Prostate gland (tissue), 2 donors: ENCODE results near the gene JSRP1.

Source experiments
- POLR2A ChIP-seq: fragments of 450-650 bp; IDR thresholded peaks from one replicate; pipeline ENCODE4 v1.6.1; 2016; ENCODE audit warnings: antibody characterized with exemption, mild to moderate bottlenecking
- POLR2AphosphoS5 ChIP-seq: sonication (generic); formaldehyde crosslinking; IDR thresholded peaks from one replicate; pipeline ENCODE4 v1.6.1; 2017; ENCODE audit warnings: antibody characterized with exemption
- TF ChIP-seq, protein P1 (sequence below), 4 experiments: fragments of 200-600 bp in 2 of 4; fragments of 450-650 bp in 2 of 4; sonication (generic) in 2 of 4; IDR thresholded peaks; 1 replicate in 3 of 4; 2 replicates in 1 of 4; pipeline ENCODE4 v1.5.1; 2016 to 2019; ENCODE audit warnings: antibody characterized with exemption in 4 of 4, mild to moderate bottlenecking in 2 of 4, moderate library complexity in 2 of 4

DNA sequence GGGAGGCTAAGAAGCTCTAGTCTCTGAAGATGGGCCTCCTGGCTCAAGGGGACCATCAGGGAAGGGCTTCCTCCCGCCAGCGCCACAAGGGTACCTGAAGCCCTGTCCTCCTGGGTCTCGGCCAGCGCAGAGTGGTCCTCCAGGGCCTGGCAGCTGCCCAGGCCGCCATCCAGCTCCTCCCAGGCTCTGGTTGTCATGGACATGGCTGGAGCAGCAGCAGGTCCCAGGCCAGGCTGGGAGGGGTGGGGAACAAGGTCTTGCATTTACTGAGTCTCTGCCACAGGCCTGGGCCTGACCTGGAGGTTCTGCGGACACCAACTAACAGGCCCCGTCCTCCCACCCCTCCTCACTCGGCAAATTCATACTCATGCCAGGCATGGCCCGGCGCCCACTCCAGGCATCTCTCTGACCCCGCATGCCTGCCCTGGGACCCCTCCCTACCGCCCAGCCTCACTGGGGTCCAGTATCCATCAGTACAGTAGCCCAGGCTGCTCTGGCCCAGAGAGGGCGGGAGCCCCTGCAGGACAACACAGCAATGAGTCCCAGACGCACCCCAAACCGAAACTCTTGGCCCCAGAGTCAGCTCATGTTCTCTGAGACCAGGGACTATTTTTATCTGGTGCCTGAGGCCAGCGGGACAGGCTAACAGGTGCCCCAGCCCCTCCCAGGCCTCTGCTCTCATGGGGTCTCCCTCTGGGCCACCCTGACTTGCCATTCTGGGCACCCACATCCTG lies 938 bp downstream of the JSRP1 start:
- TF ChIP-seq, protein P1, sequence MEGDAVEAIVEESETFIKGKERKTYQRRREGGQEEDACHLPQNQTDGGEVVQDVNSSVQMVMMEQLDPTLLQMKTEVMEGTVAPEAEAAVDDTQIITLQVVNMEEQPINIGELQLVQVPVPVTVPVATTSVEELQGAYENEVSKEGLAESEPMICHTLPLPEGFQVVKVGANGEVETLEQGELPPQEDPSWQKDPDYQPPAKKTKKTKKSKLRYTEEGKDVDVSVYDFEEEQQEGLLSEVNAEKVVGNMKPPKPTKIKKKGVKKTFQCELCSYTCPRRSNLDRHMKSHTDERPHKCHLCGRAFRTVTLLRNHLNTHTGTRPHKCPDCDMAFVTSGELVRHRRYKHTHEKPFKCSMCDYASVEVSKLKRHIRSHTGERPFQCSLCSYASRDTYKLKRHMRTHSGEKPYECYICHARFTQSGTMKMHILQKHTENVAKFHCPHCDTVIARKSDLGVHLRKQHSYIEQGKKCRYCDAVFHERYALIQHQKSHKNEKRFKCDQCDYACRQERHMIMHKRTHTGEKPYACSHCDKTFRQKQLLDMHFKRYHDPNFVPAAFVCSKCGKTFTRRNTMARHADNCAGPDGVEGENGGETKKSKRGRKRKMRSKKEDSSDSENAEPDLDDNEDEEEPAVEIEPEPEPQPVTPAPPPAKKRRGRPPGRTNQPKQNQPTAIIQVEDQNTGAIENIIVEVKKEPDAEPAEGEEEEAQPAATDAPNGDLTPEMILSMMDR (IDR thresholded peaks at IDR 0.05) = no peak
- TF ChIP-seq POLR2AphosphoS5 = no peak
- TF ChIP-seq POLR2A = no peak
